KBM-7 (cell line): ENCODE data around the gene RCC1.
"Not testable (repeated sequence)": the region's sequence is repeated elsewhere in the genome, so short reads cannot be mapped to it uniquely, and the experiment has no call there.

ENCODE experiments used
- DNase-seq: peaks from one replicate; pipeline ENCODE4 v3.0.0-alpha.2; 2015
- in situ Hi-C: fragments of 300-500 bp; cut with MboI; formaldehyde crosslinking; loops from 2 replicates; pipeline ENCODE4 v1.14.3; 2020; ENCODE audit warnings: low sequenced_read_pairs, low pct_unique_long_range_greater_than_20kb, mixed read lengths

The RCC1 gene

DNA sequence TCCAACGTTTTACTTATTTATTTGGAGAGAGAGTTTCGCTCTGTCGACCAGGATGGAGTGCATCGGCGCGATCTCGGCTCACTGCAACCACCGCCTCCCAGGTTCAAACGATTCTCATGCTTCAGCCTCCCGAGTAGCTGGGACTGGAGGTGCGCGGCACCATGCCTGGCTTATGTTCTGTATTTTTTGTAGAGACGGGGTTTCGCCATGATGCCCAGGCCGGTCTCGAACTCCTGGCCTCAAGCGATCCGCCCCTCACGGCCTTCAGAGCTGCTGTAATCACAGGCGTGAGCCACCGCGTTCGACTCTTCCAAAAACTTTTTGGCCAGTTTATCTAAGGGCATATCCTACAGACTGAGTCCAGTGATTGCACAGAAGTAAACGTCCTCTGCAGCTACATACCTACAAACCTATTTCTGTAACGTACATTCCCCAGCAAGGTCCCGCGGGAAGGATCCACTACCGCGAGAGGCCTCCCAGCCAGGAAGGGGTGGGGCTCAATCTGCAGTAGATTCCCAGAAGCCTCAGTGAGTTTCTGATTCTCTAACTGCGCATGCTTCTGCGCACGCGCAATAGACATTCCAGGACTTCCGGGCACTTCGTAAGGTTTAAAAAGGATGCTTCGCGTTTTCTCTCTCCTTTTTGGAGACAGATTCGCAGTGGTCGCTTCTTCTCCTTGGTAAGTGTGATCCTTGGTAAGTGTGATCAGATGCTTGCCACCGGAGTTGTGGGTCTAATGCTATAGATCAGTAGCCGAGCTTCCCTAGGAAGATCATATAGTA, at the start of gene RCC1:
Gene RCC1, plus strand, starts transcription at position 638 of the 782 bp plus-strand sequence. CDS start 23,824 bp downstream, outside the sequence.
- peak; percentile 97 for DNase-seq
- in situ Hi-C loops: no loop called here

DNA sequence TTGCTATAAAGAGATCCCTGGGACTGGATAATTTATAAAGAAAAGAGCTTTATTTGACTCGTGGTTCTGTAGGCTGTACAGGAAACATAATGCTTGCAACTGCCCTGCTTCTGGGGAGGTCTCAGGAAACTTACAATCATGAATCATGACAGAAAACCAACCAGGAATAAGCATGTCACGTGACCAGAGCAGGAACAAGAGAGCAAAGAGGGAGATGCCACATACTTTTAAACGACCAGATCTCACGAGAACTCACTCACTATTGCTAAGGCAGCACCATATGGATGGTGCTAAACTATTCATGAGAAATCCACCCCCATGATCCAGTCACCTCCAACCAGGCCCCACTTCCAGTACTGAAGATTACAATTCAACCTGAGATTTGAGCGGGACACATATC, 49.8 kb upstream of the RCC1 start:
- in situ Hi-C loops: no loop called here
- DNase-seq: peak; percentile 74

DNA sequence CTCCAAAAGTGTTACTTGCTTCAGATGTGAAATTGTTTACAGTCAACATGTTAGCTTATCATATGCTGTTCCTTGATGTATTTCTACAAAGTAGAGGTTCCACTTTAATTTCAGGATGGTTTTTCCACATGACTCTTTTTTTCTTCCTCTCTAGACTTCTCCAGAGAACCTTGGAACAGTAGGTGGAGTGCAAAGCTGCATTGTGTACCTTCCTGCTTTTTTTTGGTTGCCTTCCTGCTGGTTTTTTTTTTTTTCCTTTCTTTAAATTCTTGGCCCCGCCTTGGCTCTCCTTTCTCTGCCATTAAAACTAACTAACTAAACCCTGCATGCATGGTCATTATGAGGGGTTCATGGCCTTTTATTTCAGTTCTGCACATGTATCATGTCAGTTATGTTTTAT, 48.2 kb upstream of the RCC1 start:
- DNase-seq: no peak
- in situ Hi-C loops: no loop called here

- in situ Hi-C loops: no loop called here
- no peak for DNase-seq
Measured at GRCh38 chr1:28458237-28459228, 47.3 kb upstream of the RCC1 start.

DNA sequence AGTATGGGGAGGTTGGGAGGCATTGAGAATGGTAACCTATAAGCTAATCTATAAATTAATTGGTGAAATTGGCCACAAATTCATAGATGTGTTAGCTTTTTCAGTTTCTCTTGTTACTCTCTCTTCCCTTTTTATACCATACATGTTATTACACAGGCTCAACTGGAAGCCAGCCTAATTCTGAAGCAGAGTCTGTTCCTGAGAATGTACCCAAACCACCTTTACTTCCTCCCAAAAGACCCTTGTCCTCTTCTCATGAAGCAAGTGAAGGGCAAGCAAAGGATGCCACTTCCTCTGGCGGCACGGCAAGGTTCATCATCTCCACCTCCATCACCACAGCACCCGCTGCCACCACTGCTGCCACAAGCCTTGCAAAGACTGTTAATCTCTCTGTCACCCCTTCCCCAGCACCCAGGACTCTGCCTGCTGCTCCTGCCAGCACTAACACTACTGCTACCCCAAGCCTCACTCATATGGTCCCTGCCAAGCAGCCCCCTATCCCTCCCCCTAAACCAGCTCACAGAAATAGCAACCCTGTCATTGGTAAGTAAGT, 39.5 kb upstream of the RCC1 start:
- in situ Hi-C loops: no loop called here
- no peak for DNase-seq

DNA sequence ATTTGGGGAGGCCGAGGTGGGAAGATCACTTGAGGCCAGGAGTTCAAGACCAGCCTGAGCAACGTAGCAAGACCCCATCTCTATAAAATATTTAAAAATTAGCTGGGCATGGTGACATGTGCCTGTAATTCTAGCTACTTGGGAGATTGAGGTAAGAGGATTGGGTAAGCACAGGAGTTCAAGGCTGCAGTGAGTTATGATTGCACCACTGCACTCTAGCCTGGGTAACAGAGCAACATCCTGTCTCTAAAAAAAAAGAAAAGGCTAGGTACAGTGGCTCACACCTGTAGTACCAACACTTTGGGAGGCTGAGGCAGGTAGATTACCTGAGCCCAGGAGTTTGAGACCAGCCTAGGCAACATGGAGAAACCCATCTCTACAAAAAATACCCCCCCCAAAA, 35.7 kb upstream of the RCC1 start:
- DNase-seq: no peak
- in situ Hi-C loops: no loop called here

DNA sequence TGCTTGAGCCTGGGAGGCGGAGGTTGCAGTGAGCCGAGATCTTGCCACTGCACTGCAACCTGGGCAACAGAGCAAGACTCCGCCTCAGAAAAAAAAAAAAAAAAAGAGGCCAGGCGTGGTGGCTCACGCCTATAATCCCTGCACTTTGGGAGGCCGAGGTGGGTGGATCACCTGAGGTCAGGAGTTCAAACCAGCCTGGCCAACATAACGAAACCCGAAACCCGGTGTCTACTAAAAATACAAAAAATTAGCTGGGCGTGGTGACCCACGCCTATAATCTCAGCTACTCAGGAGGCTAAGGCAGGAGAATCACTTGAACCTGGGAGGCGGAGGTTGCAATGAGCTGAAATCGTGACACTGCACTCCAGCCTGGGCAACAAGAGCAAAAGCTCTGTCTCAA, 26.3 kb upstream of the RCC1 start:
- DNase-seq, in situ Hi-C loops: not testable (repeated sequence)

GRCh38 chr1:28480308-28480707, 25.5 kb upstream of the RCC1 start:
- DNase-seq: no peak
- in situ Hi-C loops: no loop called here

- DNase-seq: no peak
- in situ Hi-C loops: no loop called here
Measured at GRCh38 chr1:28482138-28482537, 23.7 kb upstream of the RCC1 start.

- no peak for DNase-seq
- in situ Hi-C loops: no loop called here
Measured at GRCh38 chr1:28482702-28483101, 23.1 kb upstream of the RCC1 start.

- in situ Hi-C loops: no loop called here
- DNase-seq: no peak
Measured at GRCh38 chr1:28494737-28495136, 11.1 kb upstream of the RCC1 start.

- no peak for DNase-seq
- in situ Hi-C loops: no loop called here
Measured at GRCh38 chr1:28499553-28499952, 6.3 kb upstream of the RCC1 start.

DNA sequence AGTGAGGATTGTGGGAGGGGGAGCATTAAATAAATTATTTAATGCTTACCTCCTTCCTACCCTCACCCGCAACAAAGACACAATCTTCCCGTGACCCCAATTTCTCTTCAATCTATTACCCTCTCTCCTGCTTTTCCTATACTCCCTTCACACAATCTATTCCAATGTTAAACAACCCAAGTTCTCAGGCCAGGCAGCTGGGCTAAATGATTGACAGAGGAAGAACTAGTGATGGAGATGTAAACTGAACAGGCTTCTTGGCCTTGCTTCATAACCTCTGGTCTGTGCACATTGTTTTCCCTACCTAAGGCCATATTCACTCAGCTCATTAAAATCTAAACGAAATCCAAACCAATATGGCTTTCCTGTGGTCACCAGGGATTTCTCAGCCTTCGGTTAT, 3.9 kb upstream of the RCC1 start:
- DNase-seq: no peak
- in situ Hi-C loops: no loop called here

DNA sequence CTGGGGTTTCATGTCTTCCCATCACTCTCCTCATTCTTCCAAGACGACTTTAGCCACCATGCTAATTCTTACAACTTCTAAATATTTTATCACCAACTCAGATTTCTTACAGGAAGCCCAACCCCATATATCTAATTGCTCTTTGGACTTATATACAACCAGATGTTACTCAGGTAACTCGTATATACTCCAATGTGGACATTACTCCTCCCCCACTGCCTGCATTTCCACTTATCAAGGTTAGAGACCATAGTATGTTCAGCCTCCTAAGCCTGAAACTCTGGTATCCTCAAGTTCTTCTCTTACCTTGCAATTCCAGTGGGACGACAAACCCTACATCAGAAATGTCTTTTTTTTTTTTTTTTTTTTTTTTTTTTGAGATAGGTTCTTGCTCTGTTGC, 2.7 kb upstream of the RCC1 start:
- no peak for DNase-seq
- in situ Hi-C loops: no loop called here

GRCh38 chr1:28506907-28507246, 1.0 kb downstream of the RCC1 start:
- no peak for DNase-seq
- in situ Hi-C loops: no loop called here

DNA sequence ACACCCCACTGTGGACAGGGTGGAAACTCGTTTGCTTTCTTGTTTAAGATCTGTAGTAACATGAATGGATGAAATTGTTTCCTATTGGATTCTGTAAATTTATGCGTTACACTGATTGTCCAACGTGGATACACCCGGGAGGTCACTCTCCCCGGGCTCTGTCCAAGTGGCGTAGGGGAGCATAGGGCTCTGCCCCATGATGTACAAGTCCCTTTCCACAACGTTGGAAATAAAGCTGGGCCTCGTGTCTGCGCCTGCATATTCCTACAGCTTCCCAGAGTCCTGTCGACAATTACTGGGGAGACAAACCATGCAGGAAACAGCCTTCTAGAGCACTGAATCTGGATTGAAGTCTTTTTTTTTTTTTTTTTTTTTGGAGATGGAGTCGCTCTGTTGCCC, 1.4 kb downstream of the RCC1 start:
- DNase-seq: peak; percentile 57
- in situ Hi-C loops: no loop called here

GRCh38 chr1:28507646-28508434, 2.0 kb downstream of the RCC1 start:
- DNase-seq: peak; percentile 46
- in situ Hi-C loops: no loop called here

GRCh38 chr1:28508435-28508754, 2.6 kb downstream of the RCC1 start:
- in situ Hi-C loops: no loop called here
- peak; percentile 37 for DNase-seq

- in situ Hi-C loops: no loop called here
Measured at GRCh38 chr1:28509705-28510272, 3.9 kb downstream of the RCC1 start.

More at GRCh38 chr1:28509705-28510272, 3.9 kb downstream of the RCC1 start:
- DNase-seq: peak; percentile 53
